SH-SY5Y (cell line): ENCODE results near the gene DRD3.

Experiments used
- GATA2 ChIP-seq: IDR thresholded peaks from 2 replicates; pipeline ENCODE4 v1.6.1; 2011; ENCODE audit warnings: mild to moderate bottlenecking, low read depth, low read length
- GATA3 ChIP-seq: IDR thresholded peaks from 2 replicates; pipeline ENCODE4 v1.6.1; 2011; ENCODE audit warnings: low read depth, mild to moderate bottlenecking, low read length, moderate library complexity

GRCh38 chr3:114119776-114120175 lies 59.1 kb downstream of the DRD3 start:
- TF ChIP-seq GATA3: no peak
- no peak for TF ChIP-seq GATA2
